Astrocyte of the cerebellum (primary cell): Measurements from ENCODE around the gene SLC35D2.

Experiments used
- DNase-seq: peaks from one replicate; pipeline ENCODE4 v3.0.0-alpha.2; 2011; ENCODE audit warnings: low read depth
- H3K4me3 ChIP-seq: 2 replicates; pipeline ENCODE4 v1.5.1; 2011; ENCODE audit warnings: mild to moderate bottlenecking, low read depth, low read length, moderate library complexity
- CTCF ChIP-seq: IDR thresholded peaks from 2 replicates; pipeline ENCODE4 v1.5.1; 2012; ENCODE audit warnings: low read length, low read depth, moderate library complexity, mild to moderate bottlenecking; ENCODE audit errors: missing control alignments
- in situ Hi-C: cut with HindIII; loops from 2 replicates; pipeline ENCODE4 v1.10.0; 2017; ENCODE audit warnings: low sequenced_read_pairs

SLC35D2 gene

GRCh38 chr9:96388144-96388543 lies 4.6 kb upstream of the SLC35D2 start:
- no peak for DNase-seq
- no peak overlapping the region for H3K4me3 ChIP-seq
- in situ Hi-C loops = no loop called here
- TF ChIP-seq CTCF = no peak

GRCh38 chr9:96386157-96386556 lies 2.6 kb upstream of the SLC35D2 start:
- no peak for TF ChIP-seq CTCF
- DNase-seq = no peak
- in situ Hi-C loops = no loop called here
- no peak overlapping the region for H3K4me3 ChIP-seq

GRCh38 chr9:96382839-96383164 lies 709 bp downstream of the SLC35D2 start:
- peak overlapping the region; percentile 49 for H3K4me3 ChIP-seq
- TF ChIP-seq CTCF = no peak
- DNase-seq = no peak
- in situ Hi-C loops = no loop called here

GRCh38 chr9:96382175-96382574 lies 1.3 kb downstream of the SLC35D2 start:
- no peak for DNase-seq
- in situ Hi-C loops = no loop called here
- no peak for TF ChIP-seq CTCF
- peak overlapping the region; percentile 49 for H3K4me3 ChIP-seq

- H3K4me3 ChIP-seq = no peak overlapping the region
- no peak for TF ChIP-seq CTCF
- in situ Hi-C loops = no loop called here
- DNase-seq = no peak
Observed at GRCh38 chr9:96381696-96382095, 1.8 kb downstream of the SLC35D2 start.

GRCh38 chr9:96381125-96381524 lies 2.4 kb downstream of the SLC35D2 start:
- in situ Hi-C loops = no loop called here
- no peak for DNase-seq
- no peak overlapping the region for H3K4me3 ChIP-seq
- no peak for TF ChIP-seq CTCF

- no peak for TF ChIP-seq CTCF
- in situ Hi-C loops = no loop called here
- no peak for DNase-seq
- no peak overlapping the region for H3K4me3 ChIP-seq
Observed at GRCh38 chr9:96379461-96379860, 4.0 kb downstream of the SLC35D2 start.
